HepG2 (cell line): ENCODE data around the gene SHC1. TPM values are rescaled to one million over a fixed set of nuclear protein-coding genes. Genes with fewer than 3 reads are reported as not detected.

Experiments used
- AHR ChIP-seq: IDR thresholded peaks from 2 replicates; pipeline ENCODE4 v1.6.1; 2018; ENCODE audit warnings: missing genetic modification reagents, missing compliant biosample characterization
- BRD4 ChIP-seq: sonication (generic); formaldehyde crosslinking; IDR thresholded peaks from 2 replicates; pipeline ENCODE4 v1.4.0; 2020; ENCODE audit warnings: missing genetic modification reagents
- CCDC6 ChIP-seq: sonication (generic); formaldehyde crosslinking; IDR thresholded peaks from 2 replicates; pipeline ENCODE4 v1.8.1; 2022; ENCODE audit warnings: mild to moderate bottlenecking, missing genetic modification reagents, moderate library complexity
- HIVEP1 ChIP-seq: sonication (generic); formaldehyde crosslinking; IDR thresholded peaks from 2 replicates; pipeline ENCODE4 v1.4.0; 2020; ENCODE audit warnings: mild to moderate bottlenecking, missing genetic modification reagents
- KDM4B ChIP-seq: sonication (generic); formaldehyde crosslinking; IDR thresholded peaks from 2 replicates; pipeline ENCODE4 v1.4.0; 2020; ENCODE audit warnings: missing genetic modification reagents
- MLLT10 ChIP-seq: sonication (generic); formaldehyde crosslinking; IDR thresholded peaks from 2 replicates; pipeline ENCODE4 v1.4.0; 2020; ENCODE audit warnings: missing genetic modification reagents
- MTA3 ChIP-seq: sonication (generic); formaldehyde crosslinking; IDR thresholded peaks from 2 replicates; pipeline ENCODE4 v1.4.0; 2020; ENCODE audit warnings: missing genetic modification reagents
- NCOA5 ChIP-seq: sonication (generic); formaldehyde crosslinking; IDR thresholded peaks from 2 replicates; pipeline ENCODE4 v1.4.0; 2020; ENCODE audit warnings: missing genetic modification reagents
- RBM39 ChIP-seq: fragments of 200-400 bp; formaldehyde crosslinking; IDR thresholded peaks from one replicate; pipeline ENCODE4 v1.6.1; 2018; ENCODE audit warnings: antibody characterized with exemption, mild to moderate bottlenecking, low read depth, low read length; ENCODE audit not compliant: poor library complexity, severe bottlenecking
- SP5 ChIP-seq: IDR thresholded peaks from 2 replicates; pipeline ENCODE4 v1.6.1; 2016; ENCODE audit warnings: low read depth, borderline replicate concordance
- TAF15 ChIP-seq: fragments of 200-400 bp; formaldehyde crosslinking; IDR thresholded peaks from one replicate; pipeline ENCODE4 v1.6.1; 2018; ENCODE audit warnings: mild to moderate bottlenecking, low read depth, low read length; ENCODE audit not compliant: poor library complexity, severe bottlenecking
- TBP ChIP-seq: sonication (generic); formaldehyde crosslinking; IDR thresholded peaks from 2 replicates; pipeline ENCODE4 v1.5.0; 2020; ENCODE audit warnings: missing genetic modification reagents
- TFE3 ChIP-seq: IDR thresholded peaks from 2 replicates; pipeline ENCODE4 v1.6.1; 2016
- ZBTB10 ChIP-seq: sonication (generic); formaldehyde crosslinking; IDR thresholded peaks from 2 replicates; pipeline ENCODE4 v1.4.0; 2020; ENCODE audit warnings: missing genetic modification reagents, borderline replicate concordance
- ZGPAT ChIP-seq: IDR thresholded peaks from 2 replicates; pipeline ENCODE4 v1.6.1; 2016; ENCODE audit warnings: mild to moderate bottlenecking
- ZNF556 ChIP-seq: sonication (generic); formaldehyde crosslinking; IDR thresholded peaks from 2 replicates; pipeline ENCODE4 v1.4.0; 2020; ENCODE audit warnings: mild to moderate bottlenecking, missing genetic modification reagents, borderline replicate concordance
- ZNF572 ChIP-seq: sonication (generic); formaldehyde crosslinking; IDR thresholded peaks from 2 replicates; pipeline ENCODE4 v1.5.1; 2020; ENCODE audit warnings: mild to moderate bottlenecking, missing genetic modification reagents
- ZNF670 ChIP-seq: sonication (generic); formaldehyde crosslinking; IDR thresholded peaks from 2 replicates; pipeline ENCODE4 v1.8.0; 2022; ENCODE audit warnings: mild to moderate bottlenecking, missing genetic modification reagents, borderline replicate concordance
- ZNF792 ChIP-seq: IDR thresholded peaks from 2 replicates; pipeline ENCODE4 v1.6.1; 2016
- polyA plus RNA-seq, 8 experiments: library from polyadenylated mRNA; depleted of rRNA in 3 of 8; stranded (reverse) in 7 of 8; unstranded in 1 of 8; fragments of >200 nt; fragmentation: Illumina TruSeq in 4 of 8; extraction: Trizol in 4 of 8; gene quantifications; 2 replicates each; pipeline versions ENCODE4 v1.2.1 to v1.2.3, GENCODE V29; 2011 to 2016; ENCODE audit warnings: low read depth in 4 of 8, missing spikeins in 1 of 8, mixed read lengths in 1 of 8; ENCODE audit not compliant: insufficient read depth in 1 of 8
- total RNA-seq, 5 experiments: library from RNA; depleted of rRNA; stranded (reverse); fragments of >200 nt; fragmentation: Illumina TruSeq; extraction: Trizol; gene quantifications; 2 replicates each; pipeline ENCODE4 v1.2.3, GENCODE V29; 2016; ENCODE audit warnings: low read depth in 1 of 5

SHC1 gene
- total and polyA plus RNA-seq, 2 of the 13 experiments (the other 11 are each of a cell fraction or from before 2014, with no cell fraction given), result 52.0 to 137 TPM

GRCh38 chr1:154975409-154976059 is 5.0 kb upstream of the SHC1 start (continued):
- TF ChIP-seq HIVEP1 (CRISPR knock-in tag), result no peak
- no peak for TF ChIP-seq ZGPAT (CRISPR knock-in tag)
- TF ChIP-seq BRD4 (CRISPR knock-in tag), result peak; percentile 40; the same call in 1 of the 2 replicates
- TF ChIP-seq RBM39, result no peak
- no peak for TF ChIP-seq ZNF670 (CRISPR knock-in tag)
- no peak for TF ChIP-seq TAF15
- TF ChIP-seq SP5, result no peak
- TF ChIP-seq ZBTB10 (CRISPR knock-in tag), result 0 out of 2 replicates have a peak, but pooled peaks have one; percentile 8
- 0 out of 2 replicates have a peak, but pooled peaks have one; percentile 12 for TF ChIP-seq KDM4B (CRISPR knock-in tag)
- 0 out of 2 replicates have a peak, but pooled peaks have one; percentile 26 for TF ChIP-seq CCDC6 (CRISPR knock-in tag)
- TF ChIP-seq MLLT10 (CRISPR knock-in tag), result no peak
- 0 out of 2 replicates have a peak, but pooled peaks have one; percentile 3 for TF ChIP-seq TFE3
- TF ChIP-seq NCOA5, result no peak
- TF ChIP-seq ZNF556, result no peak
- TF ChIP-seq ZNF792 (CRISPR knock-in tag), result no peak
- no peak for TF ChIP-seq MTA3 (CRISPR knock-in tag)
- TF ChIP-seq TBP (CRISPR knock-in tag), result no peak
- no peak for TF ChIP-seq AHR (CRISPR knock-in tag)
- no peak for TF ChIP-seq ZNF572 (CRISPR knock-in tag)
